GM21723 (cell line): ENCODE data around the gene MVD.
A peak's percentile ranks its signal among the peaks of the same experiment; 100 is the strongest.

Experiments used
- ATAC-seq: cut with Tn5 transposase; IDR thresholded peaks from one replicate; pipeline ENCODE4 v1.9.1; 2021; ENCODE audit warnings: mild to moderate bottlenecking, moderate library complexity; ENCODE audit not compliant: unreplicated experiment

The MVD gene

GRCh38 chr16:88642881-88643643 lies 19.8 kb downstream of the MVD start:
- no peak for ATAC-seq

- ATAC-seq: no peak
Measured at GRCh38 chr16:88640498-88641247, 22.2 kb downstream of the MVD start.

GRCh38 chr16:88640039-88640495 lies 22.8 kb downstream of the MVD start:
- no peak for ATAC-seq

GRCh38 chr16:88639231-88640038 lies 23.5 kb downstream of the MVD start:
- ATAC-seq: no peak

- ATAC-seq: no peak
Measured at GRCh38 chr16:88638323-88639230, 24.3 kb downstream of the MVD start, which contains the start of gene IL17C. IL17C (plus strand) TSS chr16:88638572; CDS start chr16:88638642, 70 bp downstream.

- no peak for ATAC-seq
Measured at GRCh38 chr16:88636488-88637265, 26.2 kb downstream of the MVD start.

GRCh38 chr16:88635671-88636319 lies 27.1 kb downstream of the MVD start:
- no peak for ATAC-seq

GRCh38 chr16:88634994-88635670 lies 27.8 kb downstream of the MVD start:
- ATAC-seq: no peak

GRCh38 chr16:88634141-88634993 lies 28.5 kb downstream of the MVD start:
- ATAC-seq: peak; percentile 58

GRCh38 chr16:88633684-88634140 lies 29.2 kb downstream of the MVD start:
- peak; percentile 38 for ATAC-seq

- no peak for ATAC-seq
Measured at GRCh38 chr16:88632587-88632930, 30.3 kb downstream of the MVD start.

- no peak for ATAC-seq
Measured at GRCh38 chr16:88631920-88632586, 30.8 kb downstream of the MVD start.

GRCh38 chr16:88631384-88631783 lies 31.5 kb downstream of the MVD start:
- no peak for ATAC-seq

- ATAC-seq: no peak
Measured at GRCh38 chr16:88630941-88631340, 31.9 kb downstream of the MVD start.

GRCh38 chr16:88630433-88630832 lies 32.5 kb downstream of the MVD start:
- ATAC-seq: no peak

GRCh38 chr16:88629835-88630234 lies 33.1 kb downstream of the MVD start:
- no peak for ATAC-seq

- no peak for ATAC-seq
Measured at GRCh38 chr16:88628512-88628974, 34.3 kb downstream of the MVD start.
